Lower lobe of right lung (tissue), 2 donors: ENCODE data around the gene FAU. TPM values are rescaled to one million over a fixed set of nuclear protein-coding genes. Genes with fewer than 3 reads are reported as not detected.
"Not testable (repeated sequence)": the region's sequence is repeated elsewhere in the genome, so short reads cannot be mapped to it uniquely, and the experiment has no call there.

Experiments used
- ATAC-seq, 2 donors: fragments of 200-7000 bp; cut with Tn5 transposase; one replicate each; pipeline ENCODE4 v1.9.1; 2020 to 2022; ENCODE audit warnings: mild to moderate bottlenecking in 2 of 2, moderate library complexity in 2 of 2
- DNase-seq: peaks from one replicate; pipeline ENCODE4 v3.0.0-alpha.2; 2020
- H3K27ac ChIP-seq: fragments of 200-600 bp; one replicate; pipeline ENCODE4 v1.8.0; 2022
- H3K27me3 ChIP-seq: fragments of 200-600 bp; one replicate; pipeline ENCODE4 v1.8.0; 2022; ENCODE audit warnings: low read depth
- H3K36me3 ChIP-seq: fragments of 200-600 bp; one replicate; pipeline ENCODE4 v1.8.0; 2022; ENCODE audit warnings: mild to moderate bottlenecking
- H3K4me1 ChIP-seq: fragments of 200-600 bp; one replicate; pipeline ENCODE4 v1.8.0; 2022
- H3K4me3 ChIP-seq: fragments of 200-600 bp; one replicate; pipeline ENCODE4 v1.8.0; 2022; ENCODE audit warnings: mild to moderate bottlenecking
- H3K9me3 ChIP-seq: fragments of 200-600 bp; one replicate; pipeline ENCODE4 v1.8.0; 2022
- intact Hi-C: fragments of 100-400 bp; cut with DNase I; formaldehyde crosslinking; loops from one replicate; pipeline ENCODE4 v1.11.0; 2022
- total RNA-seq: library from RNA; stranded (reverse); fragmentation: NEBNext Ultra II Directional; extraction: Animal tissue kit (Norgen Biotek cat#: 25700); gene quantifications from one replicate; pipeline ENCODE4 v1.2.1, GENCODE V29; 2021
- TF ChIP-seq, protein P1 (sequence below): fragments of 200-600 bp; IDR thresholded peaks from one replicate; pipeline ENCODE4 v1.8.0; 2022; ENCODE audit warnings: antibody characterized with exemption, mild to moderate bottlenecking
- donor health status: DM: no; HTN: yes; CAD: no; lungs with severe emphysema.

FAU gene
- total RNA-seq, 1 donor from 2014 or later, result 766 TPM

DNA sequence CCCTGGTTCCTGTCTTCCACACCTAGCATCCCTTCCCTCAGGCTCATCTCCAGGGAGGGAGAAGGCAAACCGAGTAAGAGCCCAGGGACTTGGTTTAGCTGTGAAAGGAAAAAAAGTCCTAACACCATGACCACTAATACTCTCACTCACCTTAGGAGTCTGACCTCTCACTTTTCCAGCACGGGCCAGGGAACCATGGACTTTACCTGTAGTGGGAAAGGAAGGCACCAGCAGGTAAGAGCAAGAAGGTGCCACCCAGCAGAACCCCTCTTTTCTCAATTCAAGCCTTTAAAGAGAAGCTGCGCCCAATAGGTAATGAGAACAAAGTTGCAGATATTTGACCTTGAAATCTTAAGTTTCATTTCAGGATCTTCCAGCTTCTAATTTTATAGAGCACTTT, 1.1 kb downstream of the FAU start:
- Histone ChIP-seq H3K36me3 (peaks cover 60% of the 10 kb centered on the region), H3K27ac (peak overlapping the region; percentile 95), H3K4me1 (peaks cover 43% of the 10 kb centered on the region), H3K27me3 (no peaks in the 10 kb centered on the region), H3K4me3 (peak overlapping the region; percentile 84), H3K9me3 (no peaks in the 10 kb centered on the region)
- DNase-seq, result no peak
- TF ChIP-seq, protein P1, sequence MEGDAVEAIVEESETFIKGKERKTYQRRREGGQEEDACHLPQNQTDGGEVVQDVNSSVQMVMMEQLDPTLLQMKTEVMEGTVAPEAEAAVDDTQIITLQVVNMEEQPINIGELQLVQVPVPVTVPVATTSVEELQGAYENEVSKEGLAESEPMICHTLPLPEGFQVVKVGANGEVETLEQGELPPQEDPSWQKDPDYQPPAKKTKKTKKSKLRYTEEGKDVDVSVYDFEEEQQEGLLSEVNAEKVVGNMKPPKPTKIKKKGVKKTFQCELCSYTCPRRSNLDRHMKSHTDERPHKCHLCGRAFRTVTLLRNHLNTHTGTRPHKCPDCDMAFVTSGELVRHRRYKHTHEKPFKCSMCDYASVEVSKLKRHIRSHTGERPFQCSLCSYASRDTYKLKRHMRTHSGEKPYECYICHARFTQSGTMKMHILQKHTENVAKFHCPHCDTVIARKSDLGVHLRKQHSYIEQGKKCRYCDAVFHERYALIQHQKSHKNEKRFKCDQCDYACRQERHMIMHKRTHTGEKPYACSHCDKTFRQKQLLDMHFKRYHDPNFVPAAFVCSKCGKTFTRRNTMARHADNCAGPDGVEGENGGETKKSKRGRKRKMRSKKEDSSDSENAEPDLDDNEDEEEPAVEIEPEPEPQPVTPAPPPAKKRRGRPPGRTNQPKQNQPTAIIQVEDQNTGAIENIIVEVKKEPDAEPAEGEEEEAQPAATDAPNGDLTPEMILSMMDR, result no peak
- intact Hi-C loops, result no loop called here
- ATAC-seq, result no peak

DNA sequence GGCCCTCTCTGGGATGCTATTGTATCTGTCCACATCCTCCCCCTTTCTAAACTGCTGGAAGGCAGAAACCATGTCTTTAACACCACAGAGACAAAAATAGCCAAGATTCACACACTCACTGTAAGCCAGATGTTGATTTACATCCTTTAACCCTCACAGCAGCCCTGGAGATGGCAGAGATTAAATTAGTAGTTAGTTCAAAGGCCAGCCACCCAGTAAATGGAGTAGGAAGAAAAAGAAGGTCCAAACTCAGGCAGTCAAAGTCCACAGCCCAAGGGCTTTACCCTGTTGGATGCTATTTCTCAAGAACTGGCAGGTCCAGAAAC, 2.3 kb downstream of the FAU start:
- intact Hi-C loops, result no loop called here
- no peak for ATAC-seq
- TF ChIP-seq, protein P1, result no peak
- H3K36me3 ChIP-seq, result peaks cover 56% of the 10 kb centered on the region
- peaks cover 45% of the 10 kb centered on the region for H3K4me1 ChIP-seq
- H3K27me3 ChIP-seq, result no peaks in the 10 kb centered on the region
- no peaks in the 10 kb centered on the region for H3K9me3 ChIP-seq
- H3K27ac ChIP-seq, result no peak overlapping the region
- no peak for DNase-seq
- H3K4me3 ChIP-seq, result no peak overlapping the region

DNA sequence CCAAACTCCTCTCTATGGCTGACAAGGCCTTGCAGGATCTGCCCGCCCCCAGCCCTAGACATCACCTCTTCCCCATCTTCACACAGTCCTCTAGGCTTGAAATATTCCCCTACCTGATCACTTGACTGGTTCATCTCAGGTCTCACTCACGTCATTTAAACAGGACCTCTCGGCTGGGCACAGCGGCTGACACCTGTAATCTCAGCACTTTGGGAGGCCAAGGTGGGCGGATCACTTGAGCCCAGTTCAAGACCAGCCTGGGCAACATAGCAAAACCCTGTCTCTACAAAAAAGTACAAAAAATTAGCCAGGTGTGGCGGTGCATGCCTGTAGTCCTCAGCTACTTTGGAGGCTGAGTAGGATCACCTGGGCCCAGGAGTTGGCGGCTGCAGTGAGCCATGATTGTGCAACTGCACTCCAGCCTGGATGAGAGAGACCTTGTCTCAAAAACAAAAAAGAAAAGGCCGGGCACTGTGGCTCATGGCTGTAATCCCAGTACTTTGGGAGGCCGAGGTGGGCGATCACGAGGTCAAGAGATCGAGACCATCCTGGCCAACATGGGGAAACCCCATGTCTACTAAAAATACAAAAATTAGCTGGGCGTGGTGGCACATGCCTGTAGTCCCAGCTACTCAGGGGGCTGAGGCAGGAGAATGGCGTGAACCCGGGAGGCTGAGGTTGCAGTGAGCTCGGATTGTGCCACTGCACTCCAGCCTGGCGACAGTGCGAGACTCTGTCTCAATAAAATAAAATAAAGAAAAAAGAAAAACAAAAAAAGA, 2.9 kb downstream of the FAU start:
- peaks cover 51% of the 10 kb centered on the region for H3K36me3 ChIP-seq
- H3K9me3 ChIP-seq, H3K27ac ChIP-seq, ATAC-seq, H3K27me3 ChIP-seq, intact Hi-C loops, H3K4me3 ChIP-seq: not testable (repeated sequence)
- H3K4me1 ChIP-seq, result peaks cover 45% of the 10 kb centered on the region
- DNase-seq, result peak; percentile 20

DNA sequence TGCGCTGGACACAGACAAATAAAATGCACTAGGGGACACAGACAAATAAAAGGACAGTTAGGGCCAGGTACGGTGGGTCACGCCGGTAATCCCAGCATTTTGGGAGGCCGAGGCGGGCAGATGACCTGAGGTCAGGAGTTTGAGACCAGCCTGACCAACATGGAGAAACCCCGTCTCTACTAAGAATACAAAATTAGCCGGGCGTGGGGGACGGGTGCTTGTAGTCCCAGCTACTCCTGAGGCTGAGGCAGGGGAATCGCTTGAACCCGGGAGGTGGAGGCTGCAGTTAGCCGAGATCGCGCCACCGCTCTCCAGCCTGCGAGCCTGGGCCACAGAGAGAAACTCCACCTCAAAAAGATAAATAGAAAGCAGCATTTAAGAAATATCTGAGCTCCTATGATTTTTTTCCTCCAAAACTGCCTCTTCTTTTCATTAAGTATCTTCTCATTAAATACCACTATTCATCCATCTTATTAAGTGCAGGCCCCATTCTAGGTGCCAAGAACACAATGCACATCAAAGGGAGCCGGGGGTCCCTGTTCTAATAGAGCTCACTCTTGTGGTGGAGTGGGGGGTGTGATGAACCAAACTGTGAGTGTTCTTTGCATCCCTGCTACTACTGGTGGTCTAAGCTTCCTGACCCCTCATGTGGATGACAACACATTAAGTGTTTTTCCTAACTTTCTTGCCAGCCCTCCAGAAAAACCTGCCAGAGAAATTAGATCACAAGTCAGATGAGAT, 3.7 kb downstream of the FAU start:
- no peak overlapping the region for H3K4me3 ChIP-seq
- intact Hi-C loops, result no loop called here
- no peaks in the 10 kb centered on the region for H3K9me3 ChIP-seq
- ATAC-seq, result no peak
- peaks cover 49% of the 10 kb centered on the region for H3K4me1 ChIP-seq
- DNase-seq, result no peak
- TF ChIP-seq, protein P1, result no peak
- H3K27ac ChIP-seq, result peak overlapping the region; percentile 54
- H3K36me3 ChIP-seq, result peaks cover 50% of the 10 kb centered on the region
- no peaks in the 10 kb centered on the region for H3K27me3 ChIP-seq

- H3K27ac ChIP-seq, result peak within 1 kb of the TSS; percentile 91
- TF ChIP-seq, protein P1, result peak; percentile 92
- intact Hi-C loops, result no loop called here
- H3K4me1 ChIP-seq, result peaks cover 49% of the 10 kb centered on the region
- DNase-seq, result peak; percentile 100
- H3K9me3 ChIP-seq, result no peaks in the 10 kb centered on the region
- H3K27me3 ChIP-seq, result no peaks in the 10 kb centered on the region
- ATAC-seq, result peak; percentile 91 to 93
- peak within 1 kb of the TSS; percentile 94 for H3K4me3 ChIP-seq
- H3K36me3 ChIP-seq, result peaks cover 50% of the 10 kb centered on the region
Observed at GRCh38 chr11:65117206-65118096, 4.5 kb downstream of the FAU start, which contains the start of gene ZNHIT2. TSS of gene ZNHIT2 (minus strand) at chr11:65117701. CDS start at chr11:65117653, 48 bp downstream.
